ENCODE results near the gene OR10J1.
"Not testable (repeated sequence)": the region's sequence is repeated elsewhere in the genome, so short reads cannot be mapped to it uniquely, and the experiment has no call there.

The OR10J1 gene

DNA sequence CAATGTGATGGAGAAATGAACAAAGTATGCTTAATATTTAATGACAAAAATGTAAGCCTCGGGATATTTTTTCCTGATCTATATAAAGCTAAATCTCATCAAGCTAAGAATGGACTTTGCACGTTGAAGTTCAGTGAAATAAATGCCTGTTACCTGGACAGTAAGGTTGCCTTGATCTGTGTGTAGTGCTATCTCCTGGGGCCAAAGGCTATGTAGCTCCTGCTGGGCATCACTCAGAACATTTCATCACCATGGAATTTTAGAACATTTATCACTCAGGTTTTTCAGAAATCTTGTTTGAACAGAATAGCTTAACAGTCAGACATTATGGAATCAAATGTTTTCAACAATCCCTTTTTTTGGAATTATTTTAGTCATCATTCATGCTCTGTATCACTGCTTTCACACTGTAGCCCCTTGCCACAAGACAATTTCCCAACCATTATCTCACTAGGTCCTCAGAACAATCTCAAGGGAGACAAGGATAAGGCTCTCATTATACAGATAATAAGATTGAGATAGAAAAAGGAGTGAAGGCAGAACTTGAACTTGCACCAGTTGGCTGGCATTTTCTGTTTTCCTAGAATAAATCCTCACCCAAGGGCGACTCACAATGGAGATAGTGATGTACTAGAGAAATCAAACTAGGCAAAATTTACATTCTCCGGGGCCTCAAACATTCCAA is 3.7 kb downstream of the OR10J1 start:
- no peaks in the 10 kb centered on the region for H3K9me3 ChIP-seq (ENCODE audit: control insufficient read depth, insufficient read depth, low read length)
- no peak overlapping the region for H3K27ac ChIP-seq (ENCODE audit: low read length)
- H3K36me3 ChIP-seq (ENCODE audit: control insufficient read depth, insufficient read depth, low read length), result no peaks in the 10 kb centered on the region
- WGBS (ENCODE audit: insufficient coverage, insufficient read length), result no CpG with 5 or more reads among the region's 4 CpGs
- no peak overlapping the region for H3K4me3 ChIP-seq (ENCODE audit: low read length)
- no peak for DNase-seq (ENCODE audit: low read depth, low spot score)
- no peaks in the 10 kb centered on the region for H3K4me1 ChIP-seq (ENCODE audit: control insufficient read depth, insufficient read depth, low read length)
- no peaks in the 10 kb centered on the region for H3K27me3 ChIP-seq (ENCODE audit: control insufficient read depth, insufficient read depth, low read length)

DNA sequence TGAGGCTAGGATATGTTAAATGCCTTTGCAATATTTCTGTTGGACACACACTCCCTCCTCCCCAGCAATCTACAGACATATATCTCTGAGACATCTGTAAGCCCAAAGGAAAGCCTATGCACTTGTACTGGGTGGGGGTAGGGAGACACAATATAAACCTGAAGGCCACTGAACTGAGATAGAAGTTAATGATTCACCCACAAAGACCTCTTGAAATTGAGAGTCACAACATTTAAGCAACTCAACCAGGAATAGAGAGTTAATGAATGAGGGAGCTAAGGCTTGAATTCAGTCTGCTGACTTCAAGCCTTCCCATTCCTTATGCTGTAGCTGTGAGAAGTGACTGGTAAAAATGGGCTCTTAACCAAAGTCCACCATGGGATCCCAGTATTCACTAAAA is 5.0 kb downstream of the OR10J1 start:
- no peak for DNase-seq (ENCODE audit: low read depth, low spot score)

DNA sequence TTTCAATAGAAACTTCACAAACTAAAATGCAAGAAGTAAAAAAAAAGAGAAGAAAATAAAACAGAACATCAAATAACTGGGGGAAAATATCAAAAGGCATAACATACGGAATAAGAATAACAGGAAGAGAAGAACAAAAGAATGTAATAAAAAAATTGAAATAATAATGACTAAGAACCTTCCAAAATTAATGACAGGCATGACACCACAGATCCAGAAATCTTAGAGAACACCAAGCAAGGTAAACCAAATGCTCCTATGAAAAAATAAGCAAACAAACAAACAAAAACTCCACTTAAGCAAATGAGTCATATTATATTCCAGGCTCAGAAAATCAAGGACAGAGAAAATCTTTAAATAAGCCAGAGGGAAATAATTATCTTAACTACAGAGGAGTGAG is 8.7 kb downstream of the OR10J1 start:
- Histone ChIP-seq H3K9me3 (ENCODE audit: control insufficient read depth, insufficient read depth, low read length) (no peaks in the 10 kb centered on the region), H3K27me3 (ENCODE audit: control insufficient read depth, insufficient read depth, low read length) (no peaks in the 10 kb centered on the region), H3K4me1 (ENCODE audit: control insufficient read depth, insufficient read depth, low read length) (no peaks in the 10 kb centered on the region), H3K36me3 (ENCODE audit: control insufficient read depth, insufficient read depth, low read length) (no peaks in the 10 kb centered on the region), H3K27ac (ENCODE audit: low read length) (no peak overlapping the region), H3K4me3 (ENCODE audit: low read length) (no peak overlapping the region)
- WGBS (ENCODE audit: insufficient coverage, insufficient read length), result no CpG with 5 or more reads among the region's 1 CpG
- no peak for DNase-seq (ENCODE audit: low read depth, low spot score)

More for the DNA sequence above, 5.0 kb downstream of the OR10J1 start:
- Histone ChIP-seq H3K9me3 (ENCODE audit: control insufficient read depth, insufficient read depth, low read length) (no peaks in the 10 kb centered on the region), H3K4me1 (ENCODE audit: control insufficient read depth, insufficient read depth, low read length) (no peaks in the 10 kb centered on the region), H3K36me3 (ENCODE audit: control insufficient read depth, insufficient read depth, low read length) (no peaks in the 10 kb centered on the region), H3K4me3 (ENCODE audit: low read length) (no peak overlapping the region), H3K27me3 (ENCODE audit: control insufficient read depth, insufficient read depth, low read length) (no peaks in the 10 kb centered on the region), H3K27ac (ENCODE audit: low read length) (no peak overlapping the region)

DNA sequence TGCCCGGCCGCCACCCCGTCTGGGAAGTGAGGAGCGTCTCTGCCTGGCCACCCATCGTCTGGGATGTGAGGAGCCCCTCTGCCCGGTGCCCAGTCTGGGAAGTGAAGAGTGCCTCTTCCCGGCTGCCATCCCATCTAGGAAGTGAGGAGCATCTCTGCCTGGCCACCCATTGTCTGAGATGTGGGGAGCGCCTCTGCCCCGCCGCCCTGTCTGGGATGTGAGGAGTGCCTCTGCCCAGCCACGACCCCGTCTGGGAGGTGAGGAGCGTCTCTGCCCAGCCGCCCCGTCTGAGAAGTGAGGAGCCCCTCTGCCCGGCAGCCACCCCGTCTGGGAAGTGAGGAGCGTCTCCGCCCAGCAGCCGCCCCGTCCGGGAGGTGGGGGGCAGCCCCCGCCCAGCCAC is 10.1 kb downstream of the OR10J1 start:
- not testable (repeated sequence) for H3K36me3 ChIP-seq (ENCODE audit: control insufficient read depth, insufficient read depth, low read length); H3K4me1 ChIP-seq (ENCODE audit: control insufficient read depth, insufficient read depth, low read length); H3K4me3 ChIP-seq (ENCODE audit: low read length); H3K9me3 ChIP-seq (ENCODE audit: control insufficient read depth, insufficient read depth, low read length); H3K27ac ChIP-seq (ENCODE audit: low read length); H3K27me3 ChIP-seq (ENCODE audit: control insufficient read depth, insufficient read depth, low read length); DNase-seq (ENCODE audit: low read depth, low spot score)
- WGBS (ENCODE audit: insufficient coverage, insufficient read length), result no CpG with 5 or more reads among the region's 23 CpGs

- no peaks in the 10 kb centered on the region; the same call in 1 of the 2 replicates for H3K36me3 ChIP-seq (ENCODE audit: control insufficient read depth, insufficient read depth, low read length)
- H3K27ac ChIP-seq (ENCODE audit: low read length), result no peak overlapping the region
- no peaks in the 10 kb centered on the region for H3K27me3 ChIP-seq (ENCODE audit: control insufficient read depth, insufficient read depth, low read length)
- DNase-seq (ENCODE audit: low read depth, low spot score), result no peak
- WGBS (ENCODE audit: insufficient coverage, insufficient read length), result no CpG with 5 or more reads among the region's 2 CpGs
- H3K9me3 ChIP-seq (ENCODE audit: control insufficient read depth, insufficient read depth, low read length), result no peaks in the 10 kb centered on the region
- no peak overlapping the region for H3K4me3 ChIP-seq (ENCODE audit: low read length)
- no peaks in the 10 kb centered on the region for H3K4me1 ChIP-seq (ENCODE audit: control insufficient read depth, insufficient read depth, low read length)
These were observed 20.0 kb downstream of the OR10J1 start for GRCh38 chr1:159459551-159459950.

DNA sequence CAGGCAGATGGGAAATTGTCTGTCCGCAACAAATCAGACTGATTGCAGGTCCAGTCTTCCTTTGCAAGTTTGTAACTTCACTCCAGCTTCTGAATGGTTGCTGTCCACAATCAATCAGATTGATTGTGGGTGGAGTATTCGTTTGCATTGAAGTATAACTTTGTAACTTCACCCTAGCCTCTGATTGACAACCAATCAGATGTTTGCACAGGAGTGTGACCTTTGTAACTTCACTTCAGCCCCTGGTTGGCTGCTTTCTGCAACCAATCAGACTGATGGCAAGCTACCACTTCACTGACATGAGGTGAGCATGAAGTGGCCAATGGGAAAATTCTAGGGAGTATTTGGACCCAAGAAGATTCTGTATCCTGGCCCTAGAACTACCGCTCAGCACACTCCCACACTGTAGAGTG is 25.7 kb downstream of the OR10J1 start:
- no peaks in the 10 kb centered on the region for H3K9me3 ChIP-seq (ENCODE audit: control insufficient read depth, insufficient read depth, low read length)
- no peak overlapping the region for H3K4me3 ChIP-seq (ENCODE audit: low read length)
- no peaks in the 10 kb centered on the region for H3K4me1 ChIP-seq (ENCODE audit: control insufficient read depth, insufficient read depth, low read length)
- no peaks in the 10 kb centered on the region for H3K27me3 ChIP-seq (ENCODE audit: control insufficient read depth, insufficient read depth, low read length)
- WGBS (ENCODE audit: insufficient coverage, insufficient read length), result no CpG with 5 or more reads among the region's 3 CpGs
- no peaks in the 10 kb centered on the region; the same call in 1 of the 2 replicates for H3K36me3 ChIP-seq (ENCODE audit: control insufficient read depth, insufficient read depth, low read length)
- no peak overlapping the region for H3K27ac ChIP-seq (ENCODE audit: low read length)
- no peak for DNase-seq (ENCODE audit: low read depth, low spot score)

DNA sequence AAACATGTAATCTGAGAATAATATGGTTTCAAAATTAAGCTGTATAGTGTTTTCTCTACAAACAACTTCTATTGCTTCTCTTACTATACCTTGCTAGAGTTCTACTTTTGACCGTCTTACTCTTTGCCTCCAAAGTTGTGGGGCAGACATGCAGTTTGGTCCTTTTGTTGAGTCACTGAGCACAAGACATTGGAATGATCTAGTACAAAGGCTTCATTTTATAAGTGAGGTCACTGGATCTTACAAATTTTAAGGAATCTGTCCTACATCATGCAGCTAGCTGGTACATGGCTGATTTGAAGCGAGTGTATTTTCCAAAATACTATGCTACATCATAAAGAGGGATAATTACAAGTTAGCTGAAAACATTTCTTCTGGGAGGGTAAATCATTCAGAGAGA is 28.8 kb downstream of the OR10J1 start:
- Histone ChIP-seq H3K27me3 (ENCODE audit: control insufficient read depth, insufficient read depth, low read length) (no peaks in the 10 kb centered on the region), H3K36me3 (ENCODE audit: control insufficient read depth, insufficient read depth, low read length) (no peaks in the 10 kb centered on the region), H3K4me3 (ENCODE audit: low read length) (no peak overlapping the region), H3K4me1 (ENCODE audit: control insufficient read depth, insufficient read depth, low read length) (no peaks in the 10 kb centered on the region), H3K27ac (ENCODE audit: low read length) (no peak overlapping the region), H3K9me3 (ENCODE audit: control insufficient read depth, insufficient read depth, low read length) (no peaks in the 10 kb centered on the region)
- no peak for DNase-seq (ENCODE audit: low read depth, low spot score)
- WGBS (ENCODE audit: insufficient coverage, insufficient read length), result no CpG with 5 or more reads among the region's 2 CpGs

- DNase-seq (ENCODE audit: low read depth, low spot score), result no peak
- Histone ChIP-seq H3K36me3 (ENCODE audit: control insufficient read depth, insufficient read depth, low read length) (no peaks in the 10 kb centered on the region), H3K27me3 (ENCODE audit: control insufficient read depth, insufficient read depth, low read length) (no peaks in the 10 kb centered on the region), H3K4me3 (ENCODE audit: low read length) (no peak overlapping the region), H3K4me1 (ENCODE audit: control insufficient read depth, insufficient read depth, low read length) (no peaks in the 10 kb centered on the region), H3K27ac (ENCODE audit: low read length) (no peak overlapping the region), H3K9me3 (ENCODE audit: control insufficient read depth, insufficient read depth, low read length) (no peaks in the 10 kb centered on the region)
- WGBS (ENCODE audit: insufficient coverage, insufficient read length), result no CpG with 5 or more reads among the region's 4 CpGs
These were observed 30.5 kb downstream of the OR10J1 start for GRCh38 chr1:159469921-159470533.

DNA sequence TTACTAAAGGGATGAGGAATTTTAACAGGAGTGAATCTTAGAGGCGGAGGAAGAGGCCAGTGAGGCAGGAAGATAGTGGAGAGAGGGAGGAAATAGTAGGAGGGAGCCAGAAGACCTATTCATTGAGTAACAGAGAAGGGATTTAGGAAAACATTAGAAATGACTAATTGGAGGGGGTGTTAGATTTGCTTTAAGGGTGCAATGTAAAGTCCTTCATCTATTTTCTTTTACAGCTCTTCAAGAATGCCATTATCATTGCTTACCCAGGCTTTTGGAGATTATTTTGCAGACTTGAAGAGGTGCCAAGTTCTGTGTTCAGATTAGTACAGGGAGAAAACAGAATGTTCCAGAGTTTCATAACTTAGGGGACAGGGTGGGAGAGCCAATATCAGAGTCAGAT is 33.8 kb downstream of the OR10J1 start:
- Histone ChIP-seq H3K9me3 (ENCODE audit: control insufficient read depth, insufficient read depth, low read length) (no peaks in the 10 kb centered on the region), H3K4me1 (ENCODE audit: control insufficient read depth, insufficient read depth, low read length) (peaks cover 1% of the 10 kb centered on the region; the same call in 1 of the 2 replicates), H3K27ac (ENCODE audit: low read length) (no peak overlapping the region), H3K27me3 (ENCODE audit: control insufficient read depth, insufficient read depth, low read length) (no peaks in the 10 kb centered on the region), H3K4me3 (ENCODE audit: low read length) (no peak overlapping the region), H3K36me3 (ENCODE audit: control insufficient read depth, insufficient read depth, low read length) (no peaks in the 10 kb centered on the region)
- no CpG with 5 or more reads among the region's 1 CpG for WGBS (ENCODE audit: insufficient coverage, insufficient read length)
- no peak for DNase-seq (ENCODE audit: low read depth, low spot score)

GRCh38 chr1:159474926-159475325 is 35.4 kb downstream of the OR10J1 start:
- Histone ChIP-seq H3K36me3 (ENCODE audit: control insufficient read depth, insufficient read depth, low read length) (no peaks in the 10 kb centered on the region), H3K27me3 (ENCODE audit: control insufficient read depth, insufficient read depth, low read length) (no peaks in the 10 kb centered on the region), H3K9me3 (ENCODE audit: control insufficient read depth, insufficient read depth, low read length) (no peaks in the 10 kb centered on the region), H3K27ac (ENCODE audit: low read length) (no peak overlapping the region), H3K4me1 (ENCODE audit: control insufficient read depth, insufficient read depth, low read length) (peaks cover 1% of the 10 kb centered on the region; the same call in 1 of the 2 replicates), H3K4me3 (ENCODE audit: low read length) (no peak overlapping the region)
- no peak for DNase-seq (ENCODE audit: low read depth, low spot score)
- WGBS (ENCODE audit: insufficient coverage, insufficient read length), result no CpG with 5 or more reads among the region's 1 CpG

DNA sequence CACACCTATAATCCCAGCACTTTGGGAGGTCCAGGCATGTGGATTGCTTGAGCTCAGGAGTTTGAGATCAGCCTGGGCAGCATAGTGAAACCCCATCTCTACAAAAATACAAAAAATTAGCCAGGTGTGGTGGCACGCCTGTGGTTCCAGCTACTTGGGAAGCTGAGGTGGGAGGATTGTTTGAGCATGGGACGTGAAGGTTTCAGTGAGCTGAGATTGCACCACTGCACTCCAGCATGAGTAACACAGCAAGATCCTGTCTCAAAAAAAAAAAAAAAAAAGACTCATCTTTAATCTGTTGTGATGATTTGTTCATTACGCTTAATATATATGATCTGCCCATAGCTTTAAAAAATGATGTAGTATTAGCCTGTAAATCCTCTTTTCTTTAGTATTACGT is 44.0 kb downstream of the OR10J1 start:
- no CpG with 5 or more reads among the region's 4 CpGs for WGBS (ENCODE audit: insufficient coverage, insufficient read length)
- DNase-seq (ENCODE audit: low read depth, low spot score), result no peak

More for the DNA sequence above, 44.0 kb downstream of the OR10J1 start:
- Histone ChIP-seq H3K36me3 (ENCODE audit: control insufficient read depth, insufficient read depth, low read length) (no peaks in the 10 kb centered on the region), H3K4me3 (ENCODE audit: low read length) (no peak overlapping the region), H3K4me1 (ENCODE audit: control insufficient read depth, insufficient read depth, low read length) (no peaks in the 10 kb centered on the region), H3K27me3 (ENCODE audit: control insufficient read depth, insufficient read depth, low read length) (no peaks in the 10 kb centered on the region), H3K9me3 (ENCODE audit: control insufficient read depth, insufficient read depth, low read length) (no peaks in the 10 kb centered on the region), H3K27ac (ENCODE audit: low read length) (no peak overlapping the region)
